HEK293 (cell line): ENCODE data around the gene SNAP47.

Experiments used
- CTCF ChIA-PET: fragments of 350-600 bp; formaldehyde crosslinking; extraction: SDS; loops from one replicate; lab custom pipeline; 2021; ENCODE audit warnings: antibody characterized with exemption; lab: Yijun Ruan, JAX
- POLR2A ChIA-PET: fragments of 300-600 bp; formaldehyde crosslinking; extraction: SDS; loops from one replicate; lab custom pipeline; 2020; ENCODE audit warnings: antibody characterized with exemption, inconsistent platforms; lab: Yijun Ruan, JAX
- H3K27ac ChIP-seq: fragments of 200-500 bp; sonication (Bioruptor generic); 2 replicates; pipeline ENCODE4 v1.5.1; 2014; ENCODE audit warnings: low read depth, low read length, control low read depth, inconsistent platforms; ENCODE audit errors: extremely low read depth
- H3K36me3 ChIP-seq, 2 experiments: fragments of 200-500 bp in 1 of 2; sonication (Bioruptor generic) in 1 of 2; 1 replicate in 1 of 2; 2 replicates in 1 of 2; pipeline ENCODE4 v1.5.1; 2014 to 2017; ENCODE audit warnings: inconsistent platforms in 2 of 2, low read length in 2 of 2; ENCODE audit not compliant: control insufficient read depth in 2 of 2, insufficient read depth in 1 of 2
- H3K4me1 ChIP-seq: fragments of 200-500 bp; sonication (Bioruptor generic); 2 replicates; pipeline ENCODE4 v1.5.1; 2014; ENCODE audit warnings: mild to moderate bottlenecking, low read length, inconsistent platforms; ENCODE audit not compliant: control insufficient read depth, insufficient read depth
- H3K4me3 ChIP-seq: 2 replicates; pipeline ENCODE4 v1.5.1; 2011; ENCODE audit warnings: low read depth, mild to moderate bottlenecking, control low read depth, low read length, moderate library complexity
- H3K9me3 ChIP-seq: fragments of 200-500 bp; sonication (Bioruptor generic); 2 replicates; pipeline ENCODE4 v1.5.1; 2014; ENCODE audit warnings: low read depth, low read length, inconsistent platforms; ENCODE audit not compliant: control insufficient read depth, insufficient read depth
- ATF2 ChIP-seq: fragments of 450-650 bp; formaldehyde crosslinking; IDR thresholded peaks from 2 replicates; pipeline ENCODE4 v1.5.1; 2016; ENCODE audit warnings: missing biosample characterization, missing genetic modification characterization, low read depth
- GFI1B ChIP-seq: fragments of 450-650 bp; formaldehyde crosslinking; IDR thresholded peaks from 2 replicates; pipeline ENCODE4 v1.5.1; 2016; ENCODE audit warnings: missing biosample characterization, missing genetic modification characterization
- KLF1 ChIP-seq: fragments of 450-650 bp; formaldehyde crosslinking; IDR thresholded peaks from 2 replicates; pipeline ENCODE4 v1.5.1; 2016; ENCODE audit warnings: missing biosample characterization, missing genetic modification characterization
- KLF10 ChIP-seq: fragments of 450-650 bp; IDR thresholded peaks from 2 replicates; pipeline ENCODE4 v1.5.1; 2018; ENCODE audit warnings: missing biosample characterization, mild to moderate bottlenecking, missing genetic modification characterization
- KLF8 ChIP-seq: fragments of 450-650 bp; formaldehyde crosslinking; IDR thresholded peaks from 2 replicates; pipeline ENCODE4 v1.5.1; 2016; ENCODE audit warnings: missing biosample characterization, missing genetic modification characterization
- KLF9 ChIP-seq: fragments of 450-650 bp; formaldehyde crosslinking; IDR thresholded peaks from 2 replicates; pipeline ENCODE4 v1.5.1; 2016; ENCODE audit warnings: missing biosample characterization, missing genetic modification characterization, low read depth
- OSR2 ChIP-seq: fragments of 450-650 bp; formaldehyde crosslinking; IDR thresholded peaks from 2 replicates; pipeline ENCODE4 v1.5.1; 2016; ENCODE audit warnings: missing biosample characterization, missing genetic modification characterization
- PRDM4 ChIP-seq: fragments of 450-650 bp; formaldehyde crosslinking; IDR thresholded peaks from 2 replicates; pipeline ENCODE4 v1.5.1; 2017; ENCODE audit warnings: missing biosample characterization, missing genetic modification characterization
- REPIN1 ChIP-seq: fragments of 450-650 bp; formaldehyde crosslinking; IDR thresholded peaks from 2 replicates; pipeline ENCODE4 v1.5.1; 2017; ENCODE audit warnings: missing biosample characterization, missing genetic modification characterization, low read depth
- WT1 ChIP-seq: fragments of 450-650 bp; formaldehyde crosslinking; IDR thresholded peaks from 2 replicates; pipeline ENCODE4 v1.5.1; 2016; ENCODE audit warnings: missing biosample characterization, missing genetic modification characterization
- YY2 ChIP-seq: fragments of 450-650 bp; formaldehyde crosslinking; IDR thresholded peaks from 2 replicates; pipeline ENCODE4 v1.5.1; 2016; ENCODE audit warnings: missing biosample characterization, missing genetic modification characterization
- ZNF121 ChIP-seq: fragments of 450-650 bp; formaldehyde crosslinking; IDR thresholded peaks from 2 replicates; pipeline ENCODE4 v1.5.1; 2016; ENCODE audit warnings: missing biosample characterization, missing genetic modification characterization
- ZNF138 ChIP-seq: fragments of 450-650 bp; formaldehyde crosslinking; IDR thresholded peaks from 2 replicates; pipeline ENCODE4 v1.5.1; 2016; ENCODE audit warnings: missing biosample characterization, missing genetic modification characterization, borderline replicate concordance
- ZNF146 ChIP-seq: fragments of 450-650 bp; formaldehyde crosslinking; IDR thresholded peaks from 2 replicates; pipeline ENCODE4 v1.5.1; 2016; ENCODE audit warnings: missing biosample characterization, missing genetic modification characterization
- ZNF19 ChIP-seq: fragments of 450-650 bp; formaldehyde crosslinking; IDR thresholded peaks from 2 replicates; pipeline ENCODE4; 2016; ENCODE audit warnings: missing biosample characterization, missing genetic modification characterization, low read depth
- ZNF221 ChIP-seq: fragments of 450-650 bp; formaldehyde crosslinking; IDR thresholded peaks from 2 replicates; pipeline ENCODE4 v1.5.1; 2017; ENCODE audit warnings: missing biosample characterization, missing genetic modification characterization, borderline replicate concordance
- ZNF404 ChIP-seq: fragments of 450-650 bp; formaldehyde crosslinking; IDR thresholded peaks from 2 replicates; pipeline ENCODE4 v1.5.1; 2017; ENCODE audit warnings: missing biosample characterization, missing genetic modification characterization
- ZNF426 ChIP-seq: fragments of 450-650 bp; formaldehyde crosslinking; IDR thresholded peaks from 2 replicates; pipeline ENCODE4 v1.5.1; 2017; ENCODE audit warnings: missing biosample characterization, missing genetic modification characterization, mild to moderate bottlenecking, inconsistent platforms, moderate library complexity
- ZNF433 ChIP-seq: fragments of 450-650 bp; formaldehyde crosslinking; IDR thresholded peaks from 2 replicates; pipeline ENCODE4 v1.5.1; 2016; ENCODE audit warnings: missing biosample characterization, missing genetic modification characterization, low read depth
- ZNF560 ChIP-seq: fragments of 450-650 bp; formaldehyde crosslinking; IDR thresholded peaks from 2 replicates; pipeline ENCODE4 v1.5.1; 2017; ENCODE audit warnings: missing biosample characterization, missing genetic modification characterization, borderline replicate concordance
- ZNF629 ChIP-seq: fragments of 450-650 bp; formaldehyde crosslinking; IDR thresholded peaks from 2 replicates; pipeline ENCODE4 v1.5.1; 2017; ENCODE audit warnings: missing biosample characterization, missing genetic modification characterization
- ZNF654 ChIP-seq: fragments of 450-650 bp; formaldehyde crosslinking; IDR thresholded peaks from 2 replicates; pipeline ENCODE4 v1.5.1; 2016; ENCODE audit warnings: low read depth, missing biosample characterization, missing genetic modification characterization
- ZNF658 ChIP-seq: fragments of 450-650 bp; formaldehyde crosslinking; IDR thresholded peaks from 2 replicates; pipeline ENCODE4; 2016; ENCODE audit warnings: missing biosample characterization, missing genetic modification characterization
- ZNF664 ChIP-seq: fragments of 450-650 bp; formaldehyde crosslinking; IDR thresholded peaks from 2 replicates; pipeline ENCODE4 v1.5.1; 2016; ENCODE audit warnings: missing biosample characterization, missing genetic modification characterization
- ZNF677 ChIP-seq: fragments of 450-650 bp; IDR thresholded peaks from 2 replicates; pipeline ENCODE4 v1.5.0; 2018; ENCODE audit warnings: missing biosample characterization, mild to moderate bottlenecking, missing genetic modification characterization, moderate library complexity
- ZNF776 ChIP-seq: fragments of 450-650 bp; formaldehyde crosslinking; IDR thresholded peaks from 2 replicates; pipeline ENCODE4 v1.5.0; 2017; ENCODE audit warnings: missing biosample characterization, missing genetic modification characterization, borderline replicate concordance
- ZNF785 ChIP-seq: fragments of 450-650 bp; formaldehyde crosslinking; IDR thresholded peaks from 2 replicates; pipeline ENCODE4 v1.5.1; 2016; ENCODE audit warnings: missing biosample characterization, missing genetic modification characterization
- ZNF830 ChIP-seq: fragments of 450-650 bp; IDR thresholded peaks from 2 replicates; pipeline ENCODE4 v1.5.0; 2018; ENCODE audit warnings: missing biosample characterization, missing genetic modification characterization, low read depth, mild to moderate bottlenecking, moderate library complexity
- ZNF843 ChIP-seq: fragments of 450-650 bp; formaldehyde crosslinking; IDR thresholded peaks from 2 replicates; pipeline ENCODE4 v1.5.1; 2016; ENCODE audit warnings: missing biosample characterization, missing genetic modification characterization
- ZXDB ChIP-seq: fragments of 450-650 bp; formaldehyde crosslinking; IDR thresholded peaks from 2 replicates; pipeline ENCODE4 v1.5.1; 2016; ENCODE audit warnings: missing biosample characterization, missing genetic modification characterization

Gene SNAP47

GRCh38 chr1:227768125-227768439 lies 32.8 kb downstream of the SNAP47 start:
- H3K36me3 ChIP-seq: peaks cover 23 to 94% of the 10 kb centered on the region in 2 experiments
- H3K9me3 ChIP-seq: no peaks in the 10 kb centered on the region
- no peak overlapping the region for H3K27ac ChIP-seq
- POLR2A ChIA-PET: no interaction called here
- TF ChIP-seq ZNF221 (no peak), OSR2 (tag by site-specific recombination) (no peak), ZNF785 (tag by site-specific recombination) (no peak), ZNF404 (tag by site-specific recombination) (no peak), YY2 (no peak), ZNF433 (tag by site-specific recombination) (no peak), PRDM4 (tag by site-specific recombination) (no peak), ATF2 (no peak), GFI1B (tag by site-specific recombination) (no peak), ZNF121 (tag by site-specific recombination) (no peak), ZNF677 (tag by site-specific recombination) (no peak), ZNF776 (tag by site-specific recombination) (no peak), ZNF426 (no peak), ZNF843 (no peak), ZNF664 (tag by site-specific recombination) (no peak)
- H3K4me1 ChIP-seq: no peaks in the 10 kb centered on the region
- CTCF ChIA-PET: no interaction called here
- H3K4me3 ChIP-seq: no peak overlapping the region

- ChIA-PET POLR2A (no interaction called here), CTCF (no interaction called here)
- H3K4me1 ChIP-seq: no peaks in the 10 kb centered on the region
- H3K36me3 ChIP-seq: peaks cover 23 to 92% of the 10 kb centered on the region in 2 experiments
- no peaks in the 10 kb centered on the region for H3K9me3 ChIP-seq
- no peak overlapping the region for H3K27ac ChIP-seq
- H3K4me3 ChIP-seq: no peak overlapping the region
- no peak for TF ChIP-seq KLF8 (tag by site-specific recombination)
- TF ChIP-seq KLF1 (tag by site-specific recombination): no peak
- no peak for TF ChIP-seq ZNF560
- no peak for TF ChIP-seq KLF10 (tag by site-specific recombination)
- no peak for TF ChIP-seq ZNF19 (tag by site-specific recombination)
- TF ChIP-seq ZNF146 (tag by site-specific recombination): no peak
- no peak for TF ChIP-seq ZXDB (tag by site-specific recombination)
- no peak for TF ChIP-seq KLF9
- TF ChIP-seq ZNF138: no peak
- TF ChIP-seq REPIN1: no peak
- TF ChIP-seq ZNF830: no peak
- no peak for TF ChIP-seq ZNF221
- no peak for TF ChIP-seq ZNF654 (tag by site-specific recombination)
- TF ChIP-seq ZNF629: no peak
- no peak for TF ChIP-seq ZNF658 (tag by site-specific recombination)
- TF ChIP-seq WT1 (tag by site-specific recombination): no peak
Measured at GRCh38 chr1:227768640-227769039, 33.4 kb downstream of the SNAP47 start.
